Nephron progenitor cell (in vitro differentiated cells): ENCODE measurements around the gene TMEM108.

Experiments
- DNase-seq: peaks from one replicate; pipeline ENCODE4 v3.0.0; 2021
- H3K27ac Mint-ChIP-seq: 2 replicates; pipeline ENCODE4 v1.8.0; 2021; ENCODE audit warnings: mild to moderate bottlenecking, moderate library complexity, mixed read lengths
- H3K27me3 Mint-ChIP-seq: 2 replicates; pipeline ENCODE4 v1.8.0; 2021; ENCODE audit warnings: mild to moderate bottlenecking, low read depth, mixed read lengths; ENCODE audit not compliant: poor library complexity
- H3K36me3 Mint-ChIP-seq: 2 replicates; pipeline ENCODE4 v1.8.0; 2021; ENCODE audit warnings: low read depth, mixed read lengths
- H3K4me1 Mint-ChIP-seq: 2 replicates; pipeline ENCODE4 v1.8.0; 2021; ENCODE audit warnings: mixed read lengths
- H3K4me3 Mint-ChIP-seq: 2 replicates; pipeline ENCODE4 v1.8.0; 2021; ENCODE audit warnings: mild to moderate bottlenecking, moderate library complexity, mixed read lengths
- H3K9me3 Mint-ChIP-seq: 2 replicates; pipeline ENCODE4 v1.8.0; 2021; ENCODE audit warnings: mild to moderate bottlenecking, moderate library complexity, mixed read lengths
- CTCF ChIP-seq: fragments of 200-600 bp; sonication (generic); IDR thresholded peaks from 2 replicates; pipeline ENCODE4 v1.5.0; 2021; ENCODE audit warnings: antibody characterized with exemption

Gene TMEM108

GRCh38 chr3:133441867-133442270 is 403.7 kb downstream of the TMEM108 start:
- H3K4me3 Mint-ChIP-seq, result peak overlapping the region; percentile 28
- H3K27me3 Mint-ChIP-seq, result peaks cover 14% of the 10 kb centered on the region
- TF ChIP-seq CTCF, result no peak

DNA sequence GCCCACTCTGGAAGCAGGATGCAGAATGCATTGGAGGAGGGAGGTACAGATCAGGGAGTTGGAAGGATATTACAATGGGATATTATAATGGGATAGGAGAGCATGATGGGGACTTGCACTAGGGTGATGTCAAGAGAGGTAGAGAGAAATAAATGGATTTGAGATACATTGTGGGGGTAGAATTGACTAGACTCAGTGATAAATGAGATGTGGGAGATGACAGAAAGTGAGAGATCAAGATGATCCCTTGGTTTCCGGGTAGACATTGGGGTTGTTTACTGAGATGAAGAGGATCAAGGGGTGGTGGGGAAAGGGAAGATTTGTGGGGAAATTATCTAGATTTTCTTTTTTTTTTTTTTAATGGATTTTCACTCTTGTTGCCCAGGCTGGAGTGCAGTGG is 404.3 kb downstream of the TMEM108 start:
- no peak overlapping the region for H3K4me3 Mint-ChIP-seq
- H3K9me3 Mint-ChIP-seq, result peaks cover 14% of the 10 kb centered on the region
- peaks cover 11% of the 10 kb centered on the region for H3K27me3 Mint-ChIP-seq
- H3K27ac Mint-ChIP-seq, result no peak overlapping the region
- H3K4me1 Mint-ChIP-seq, result peaks cover 16% of the 10 kb centered on the region
- peaks cover 13% of the 10 kb centered on the region for H3K36me3 Mint-ChIP-seq
- DNase-seq, result no peak
- no peak for TF ChIP-seq CTCF

More at GRCh38 chr3:133441867-133442270, 403.7 kb downstream of the TMEM108 start:
- H3K9me3 Mint-ChIP-seq, result peaks cover 14% of the 10 kb centered on the region
- H3K27ac Mint-ChIP-seq, result no peak overlapping the region
- H3K36me3 Mint-ChIP-seq, result peaks cover 13% of the 10 kb centered on the region
- no peak for DNase-seq
- H3K4me1 Mint-ChIP-seq, result peaks cover 11% of the 10 kb centered on the region

DNA sequence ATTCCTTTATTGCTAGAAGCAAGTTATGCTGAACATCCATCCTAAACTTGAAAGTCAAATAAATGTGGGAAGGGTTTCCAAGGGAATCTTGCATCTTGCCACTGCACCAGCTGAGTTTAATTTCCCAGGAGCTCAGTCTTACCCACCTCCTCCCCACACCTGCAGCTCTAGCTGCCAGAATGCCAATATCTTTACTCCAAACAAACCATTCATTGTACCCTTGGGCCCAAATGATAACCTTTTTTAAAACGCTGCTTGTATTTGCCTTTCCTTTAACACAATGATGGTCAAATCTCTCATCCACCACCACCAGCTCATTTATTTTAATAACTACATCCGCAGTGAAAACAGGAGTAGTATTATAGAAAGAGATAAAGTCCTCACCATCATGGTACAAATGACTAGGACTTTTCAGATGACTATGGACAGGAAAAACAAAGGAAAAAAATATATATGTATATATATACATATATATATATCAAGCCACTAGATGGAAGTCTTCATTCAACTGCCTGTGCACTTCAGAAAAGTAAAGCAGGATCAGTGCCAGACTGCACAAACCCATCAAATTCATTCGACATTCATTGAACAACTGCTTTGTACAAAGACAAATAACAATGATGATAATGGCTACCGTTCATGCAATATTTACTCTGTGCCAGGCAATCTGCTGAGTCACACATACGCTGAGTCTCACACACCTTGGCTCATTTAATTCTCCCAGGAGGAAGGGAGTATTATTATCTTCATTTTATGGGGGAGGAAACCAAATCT is 405.6 kb downstream of the TMEM108 start:
- Mint-ChIP-seq H3K27me3 (peaks cover 15% of the 10 kb centered on the region), H3K36me3 (peaks cover 12% of the 10 kb centered on the region), H3K9me3 (peaks cover 13% of the 10 kb centered on the region), H3K27ac (no peak overlapping the region), H3K4me3 (no peak overlapping the region), H3K4me1 (peaks cover 21% of the 10 kb centered on the region)
- TF ChIP-seq CTCF, result no peak
- no peak for DNase-seq

DNA sequence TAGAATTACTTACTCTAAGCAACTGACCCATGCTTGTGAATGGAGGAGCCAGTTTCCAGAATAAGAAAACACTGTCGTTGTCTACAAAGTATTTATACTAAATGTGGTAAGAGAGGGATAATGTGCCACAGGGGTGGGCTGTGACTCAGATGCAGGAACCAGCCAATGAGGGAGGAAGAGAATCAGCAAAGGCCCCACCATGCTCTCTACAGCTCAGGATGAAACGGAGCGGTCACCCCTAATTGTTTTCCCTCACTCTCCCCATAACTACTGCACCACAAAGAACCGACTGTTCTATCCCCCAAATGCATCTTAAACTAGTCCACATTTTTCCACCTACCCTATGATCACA is 406.2 kb downstream of the TMEM108 start:
- H3K4me3 Mint-ChIP-seq, result no peak overlapping the region
- no peak overlapping the region for H3K27ac Mint-ChIP-seq
- peaks cover 19% of the 10 kb centered on the region for H3K27me3 Mint-ChIP-seq
- H3K36me3 Mint-ChIP-seq, result peaks cover 7% of the 10 kb centered on the region
- H3K9me3 Mint-ChIP-seq, result peaks cover 7% of the 10 kb centered on the region
- no peak for TF ChIP-seq CTCF
- peaks cover 23% of the 10 kb centered on the region for H3K4me1 Mint-ChIP-seq
- DNase-seq, result no peak

GRCh38 chr3:133445108-133445507 is 406.9 kb downstream of the TMEM108 start:
- no peak for DNase-seq
- no peak for TF ChIP-seq CTCF
- H3K4me1 Mint-ChIP-seq, result peaks cover 24% of the 10 kb centered on the region
- peaks cover under 1% of the 10 kb centered on the region for H3K9me3 Mint-ChIP-seq
- no peak overlapping the region for H3K4me3 Mint-ChIP-seq
- no peaks in the 10 kb centered on the region for H3K36me3 Mint-ChIP-seq
- H3K27ac Mint-ChIP-seq, result no peak overlapping the region
- peaks cover 16% of the 10 kb centered on the region for H3K27me3 Mint-ChIP-seq
